ENCODE results near the gene PLXND1.

The PLXND1 gene

GRCh38 chr3:129599607-129600006 is 6.9 kb downstream of the PLXND1 start:
- no peak for DNase-seq (ENCODE audit: low read depth)

DNA sequence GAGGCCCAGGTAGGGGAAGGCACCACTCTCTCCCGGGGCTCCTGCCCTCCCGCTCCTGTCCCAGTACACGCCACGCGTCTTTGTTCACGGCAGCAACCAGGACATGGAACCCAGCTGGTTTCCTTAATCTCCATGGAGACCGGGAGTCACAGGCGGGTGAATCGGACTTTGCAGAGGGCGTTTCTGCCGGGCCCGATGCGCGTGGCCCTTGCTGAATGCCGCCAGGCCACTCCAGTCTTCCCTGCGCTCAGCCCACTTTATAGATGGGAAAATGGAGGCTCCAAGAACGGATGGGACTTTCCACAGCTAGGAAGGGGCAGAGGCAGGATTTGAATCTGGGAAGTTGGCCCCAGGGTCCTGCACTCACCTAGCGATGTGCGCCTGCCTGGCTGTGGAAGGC is 7.4 kb downstream of the PLXND1 start:
- DNase-seq (ENCODE audit: low read depth): no peak

DNA sequence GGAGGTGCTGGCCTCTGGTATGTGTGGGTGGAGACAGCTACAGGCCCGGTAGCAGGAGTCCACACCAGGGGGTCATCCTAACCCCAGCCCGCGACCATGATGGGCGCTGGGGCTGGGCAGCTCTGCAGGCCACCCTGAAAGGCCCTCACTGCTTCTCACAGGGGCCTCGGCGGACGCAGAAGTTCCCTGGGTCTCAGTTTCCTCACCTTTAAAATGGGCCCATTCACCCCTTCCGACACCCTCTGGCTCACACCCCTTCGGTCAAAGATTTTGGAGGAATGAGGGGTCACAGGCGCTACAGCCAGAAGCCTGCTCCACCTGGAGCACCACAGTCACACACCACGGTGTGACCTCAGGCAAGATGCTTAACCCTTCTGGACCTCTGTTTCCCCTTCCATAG is 8.0 kb downstream of the PLXND1 start:
- no peak for DNase-seq (ENCODE audit: low read depth)

DNA sequence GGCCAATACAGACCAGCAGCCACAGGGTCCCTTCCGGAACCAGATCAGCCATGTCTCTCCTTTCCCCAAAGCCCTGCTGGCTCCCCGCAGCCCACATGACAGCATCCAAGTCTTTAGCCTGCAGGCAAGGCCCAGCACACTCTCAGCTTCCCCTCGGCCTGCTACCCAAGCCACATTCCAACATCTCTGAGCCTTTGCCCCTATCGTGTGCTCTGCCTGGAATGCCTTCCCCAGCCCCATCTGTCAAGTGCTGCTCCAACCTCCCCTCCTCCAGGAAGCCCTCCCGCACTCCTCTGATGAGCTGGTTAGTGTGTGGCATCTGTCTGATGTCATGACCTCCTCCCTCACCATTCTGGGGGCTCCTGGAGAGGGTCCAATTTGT is 8.5 kb downstream of the PLXND1 start:
- DNase-seq (ENCODE audit: low read depth): no peak

- no peak for DNase-seq (ENCODE audit: low read depth)
These were observed 9.1 kb downstream of the PLXND1 start for GRCh38 chr3:129597087-129597999.

DNA sequence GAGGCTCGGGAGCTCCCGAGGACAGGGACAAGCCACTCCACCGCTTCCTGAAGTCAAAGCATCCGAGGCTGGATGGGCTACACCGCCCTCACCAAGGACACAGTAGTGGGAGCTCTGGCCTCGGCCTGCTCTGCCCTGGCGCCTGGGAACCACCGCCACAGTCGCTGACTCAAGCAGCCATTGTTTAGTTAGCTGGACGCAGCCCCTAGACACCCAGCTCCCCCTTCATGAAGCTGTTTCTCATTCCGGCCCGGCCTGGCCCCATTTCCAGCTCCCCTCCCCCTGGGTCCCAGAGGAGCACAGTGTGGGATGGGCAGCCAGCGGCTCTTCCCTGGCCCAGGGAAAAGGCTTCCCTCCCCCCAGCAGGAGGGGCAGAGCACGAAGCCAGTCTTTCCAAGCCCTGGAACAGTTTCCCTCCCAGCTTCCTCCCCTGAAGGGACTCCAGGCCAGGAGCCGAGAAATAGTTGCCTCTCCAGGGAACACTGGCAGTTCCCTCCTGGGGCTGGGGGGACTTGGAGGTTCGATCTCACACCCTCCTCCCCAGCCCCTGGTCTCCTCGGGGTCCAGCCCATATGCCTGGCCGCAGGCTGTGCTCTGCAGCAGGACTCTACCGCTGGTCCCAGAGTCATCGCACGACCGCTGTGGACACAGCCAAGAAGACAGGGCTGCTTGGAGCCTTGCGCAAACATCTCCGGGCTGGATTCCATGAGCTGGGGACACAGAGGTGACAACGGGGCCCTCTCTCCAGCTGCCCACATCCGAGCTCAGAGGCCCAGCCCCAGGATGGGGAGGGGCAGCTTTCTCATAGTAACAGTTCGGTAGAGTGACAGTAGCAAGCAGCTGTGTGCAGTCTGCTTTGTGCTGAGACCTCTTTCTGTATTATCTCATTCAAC is 10.0 kb downstream of the PLXND1 start:
- no peak for DNase-seq (ENCODE audit: low read depth)

DNA sequence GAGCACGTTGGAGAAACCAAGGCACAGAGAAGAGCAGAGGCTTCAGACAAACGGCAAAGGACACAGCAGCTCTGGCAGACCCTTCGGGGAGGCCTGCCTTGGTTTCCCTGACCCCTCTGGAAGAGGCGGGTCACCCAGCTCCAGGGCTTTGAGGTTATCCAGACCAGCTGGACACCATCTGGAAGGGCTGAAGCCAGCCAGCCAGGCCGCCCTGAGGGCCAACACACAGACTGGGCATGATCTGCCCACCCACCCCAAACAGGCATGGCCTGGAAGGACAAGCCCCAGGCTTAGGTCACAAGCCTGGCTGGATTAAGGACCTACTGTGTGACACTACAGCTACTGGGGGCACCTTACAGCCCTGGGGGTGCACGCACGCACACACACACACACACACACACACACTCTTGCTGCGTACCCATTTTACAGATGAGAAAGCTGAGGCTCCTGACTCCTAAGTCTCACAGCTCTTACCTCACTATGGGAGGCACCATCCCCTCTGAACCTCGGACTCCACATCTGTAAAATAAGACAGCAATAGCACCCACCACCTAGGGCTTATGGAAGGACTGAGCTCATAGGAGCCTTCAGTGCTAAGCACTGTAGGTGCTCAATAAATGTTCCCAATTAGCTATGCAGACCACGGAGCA is 10.8 kb downstream of the PLXND1 start:
- DNase-seq (ENCODE audit: low read depth): no peak

- DNase-seq (ENCODE audit: low read depth): no peak
These were observed 11.5 kb downstream of the PLXND1 start for GRCh38 chr3:129594907-129595390.

GRCh38 chr3:129594409-129594808 is 12.1 kb downstream of the PLXND1 start:
- DNase-seq (ENCODE audit: low read depth): no peak

- DNase-seq (ENCODE audit: low read depth): no peak
These were observed 12.7 kb downstream of the PLXND1 start for GRCh38 chr3:129593595-129594339.

DNA sequence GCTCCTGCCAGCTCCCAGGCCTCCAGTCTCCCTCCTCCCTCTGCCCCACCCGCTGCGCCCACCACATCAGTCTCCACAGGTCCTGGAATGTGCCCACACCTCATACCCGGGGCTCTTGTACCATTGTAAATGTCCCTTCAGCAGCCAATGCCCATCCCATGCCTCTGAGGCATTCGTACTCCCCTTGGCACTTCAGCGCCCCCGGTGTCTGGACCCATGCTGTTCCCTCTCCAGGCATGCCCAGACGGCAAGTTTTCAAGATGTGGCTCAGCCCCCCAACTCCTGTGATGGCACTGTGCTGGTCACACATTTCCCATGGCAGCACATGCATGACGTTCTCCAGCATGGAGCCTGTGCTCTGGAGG is 13.3 kb downstream of the PLXND1 start:
- no peak for DNase-seq (ENCODE audit: low read depth)

- DNase-seq (ENCODE audit: low read depth): no peak
These were observed 13.9 kb downstream of the PLXND1 start for GRCh38 chr3:129592381-129593131.

GRCh38 chr3:129591932-129592331 is 14.5 kb downstream of the PLXND1 start:
- DNase-seq (ENCODE audit: low read depth): no peak

DNA sequence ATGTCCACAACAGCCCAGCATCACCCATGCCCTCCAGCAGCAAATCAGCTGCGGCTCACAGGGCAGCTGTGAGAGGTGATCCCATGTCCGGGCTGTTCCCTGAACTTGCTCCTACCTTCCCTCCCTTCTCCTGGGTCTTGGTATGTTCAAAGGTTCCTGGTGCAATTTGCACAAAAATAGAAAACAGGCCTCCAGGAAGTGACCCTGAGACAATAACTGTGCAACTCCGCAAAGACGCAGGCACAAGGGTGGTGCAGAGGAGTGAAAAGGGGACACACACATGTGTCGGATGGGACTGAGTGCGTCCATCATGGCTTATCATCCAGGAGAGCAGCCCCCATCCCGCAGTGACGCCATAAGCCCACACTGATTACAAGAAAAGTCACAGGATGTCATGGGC is 16.3 kb downstream of the PLXND1 start:
- no peak for DNase-seq (ENCODE audit: low read depth)

DNA sequence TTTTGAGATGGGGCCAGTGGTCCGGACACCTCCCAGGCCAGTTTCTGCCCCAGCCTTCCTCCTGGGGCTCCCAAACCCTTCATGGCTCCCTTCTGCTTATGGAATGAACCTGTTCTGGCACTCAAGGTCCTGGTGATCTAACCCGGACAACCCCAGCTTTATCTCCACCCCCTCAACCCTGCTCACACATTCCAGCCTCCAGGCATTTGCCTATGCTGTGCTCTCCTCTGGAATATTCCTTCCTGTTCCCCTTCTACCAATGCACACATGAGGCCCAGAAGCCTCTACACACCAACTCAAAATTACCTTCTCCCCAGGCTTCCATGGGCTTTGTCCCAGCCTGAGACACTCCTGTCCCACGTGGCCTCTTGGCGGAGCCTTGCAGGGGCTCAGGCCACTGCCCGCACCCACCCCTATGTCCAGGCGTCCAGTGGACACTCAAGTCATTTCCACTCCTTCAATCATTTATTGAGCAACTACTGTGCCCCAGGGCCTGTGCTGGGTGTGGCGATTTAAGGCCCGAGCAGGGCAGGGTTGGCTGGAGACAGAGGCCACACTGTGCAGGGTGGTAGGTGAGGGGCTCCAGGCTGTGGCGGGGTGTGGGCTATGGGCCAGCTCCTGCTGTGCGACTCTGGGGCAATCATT is 18.8 kb downstream of the PLXND1 start:
- no peak for DNase-seq (ENCODE audit: low read depth)

DNA sequence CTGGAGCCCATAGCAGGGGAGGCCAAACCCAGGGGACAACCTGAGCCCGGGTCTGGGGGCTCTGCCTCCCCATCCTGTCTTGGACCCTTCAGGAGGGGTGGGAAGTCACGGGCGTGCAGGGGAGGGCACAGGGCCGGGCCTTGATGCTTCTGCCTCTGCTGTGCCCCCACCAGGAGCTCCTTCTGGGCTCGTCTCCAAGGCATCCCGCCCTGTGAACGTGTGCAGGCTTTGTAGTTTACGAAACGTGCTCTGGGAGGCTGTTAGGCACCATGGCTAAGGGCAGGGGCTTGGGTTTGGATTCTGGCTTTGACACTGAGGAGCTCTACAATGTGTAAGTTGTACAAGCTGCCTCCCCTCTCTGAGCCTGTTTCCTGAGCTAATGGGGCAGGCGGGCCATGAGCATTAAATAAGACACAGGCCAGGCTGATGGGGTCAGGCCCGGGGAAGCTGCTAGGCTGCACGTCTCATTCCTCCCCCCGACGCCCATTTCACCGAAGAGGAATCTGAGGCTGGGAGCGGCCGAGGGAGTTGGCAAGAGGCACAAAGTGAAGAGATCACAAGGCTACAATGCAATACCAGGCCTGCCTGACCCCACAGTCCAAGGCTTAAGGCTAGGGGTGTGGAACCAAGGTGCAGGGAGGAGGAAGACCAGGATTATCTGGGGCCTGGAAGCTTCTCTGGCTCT is 19.6 kb downstream of the PLXND1 start:
- no peak for DNase-seq (ENCODE audit: low read depth)

GRCh38 chr3:129585949-129586657 is 20.4 kb downstream of the PLXND1 start:
- DNase-seq (ENCODE audit: low read depth): no peak

DNA sequence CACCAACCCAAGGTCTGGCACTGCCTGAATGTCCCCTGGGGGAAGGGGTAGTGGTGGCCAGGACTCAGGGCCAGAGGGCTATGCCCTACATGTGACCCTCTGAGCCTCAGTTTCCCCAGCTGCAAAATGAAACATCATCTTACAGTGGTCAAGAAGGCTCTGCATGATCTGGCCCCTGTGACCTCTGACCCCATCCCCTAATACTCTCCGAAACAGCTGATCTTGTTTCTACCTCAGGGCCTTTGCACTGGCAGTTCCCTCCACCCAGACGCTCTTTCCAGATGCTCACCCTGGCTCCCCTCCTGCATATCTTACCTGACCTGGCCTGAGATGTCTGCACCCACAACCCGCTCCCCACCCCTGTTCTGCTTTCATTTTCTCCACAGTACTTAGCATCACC is 21.8 kb downstream of the PLXND1 start:
- DNase-seq (ENCODE audit: low read depth): no peak

- DNase-seq (ENCODE audit: low read depth): no peak
These were observed 23.2 kb downstream of the PLXND1 start for GRCh38 chr3:129583289-129583688.

Measured in stimulated activated CD4-positive, alpha-beta T cell treated with anti-CD3 and anti-CD28 coated beads, Interleukin-2, amount 100 ng/mL, for 4 hours (primary cell).